H54 (cell line): ENCODE data around the gene KRT32.

Experiments
- DNase-seq: peaks from one replicate; pipeline ENCODE4 v3.0.0; 2011; ENCODE audit warnings: low spot score, mixed read lengths; ENCODE audit not compliant: insufficient read length
- FAIRE-seq: peaks from 3 replicates; lab custom pipeline; 2011; peaks lifted over from hg19 to GRCh38; lab: Jason Lieb, UNC
- POLR2A ChIP-seq: IDR thresholded peaks from 2 replicates; pipeline ENCODE4 v1.6.1; 2011; ENCODE audit warnings: low read depth, mild to moderate bottlenecking, low read length

The KRT32 gene

DNA sequence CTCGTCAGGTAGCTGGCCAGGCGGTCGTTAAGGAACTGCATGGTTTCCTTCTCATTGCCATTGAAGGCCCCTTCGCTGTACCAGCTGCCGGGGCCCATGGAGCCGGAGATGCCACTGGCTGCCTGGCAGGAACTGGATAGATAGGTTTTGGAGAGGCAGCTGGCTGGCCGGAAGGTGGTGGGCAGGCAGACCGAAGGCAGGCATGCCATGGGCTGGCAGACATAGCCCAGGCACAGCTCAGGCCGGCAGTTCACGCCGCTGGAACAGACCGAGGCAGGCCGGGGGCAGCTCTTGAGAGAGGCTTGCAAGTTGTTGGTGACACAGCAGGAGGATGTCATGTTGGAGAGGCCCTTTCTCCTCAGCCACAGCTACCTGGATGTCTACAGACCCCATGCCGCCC lies at the start of gene KRT32:
Gene KRT32 (minus strand): TSS at position 399 of the 400 bp plus-strand sequence. CDS start 61 bp downstream, at position 338.
- DNase-seq (no peak), FAIRE-seq (no peak)
- TF ChIP-seq POLR2A: no peak

DNA sequence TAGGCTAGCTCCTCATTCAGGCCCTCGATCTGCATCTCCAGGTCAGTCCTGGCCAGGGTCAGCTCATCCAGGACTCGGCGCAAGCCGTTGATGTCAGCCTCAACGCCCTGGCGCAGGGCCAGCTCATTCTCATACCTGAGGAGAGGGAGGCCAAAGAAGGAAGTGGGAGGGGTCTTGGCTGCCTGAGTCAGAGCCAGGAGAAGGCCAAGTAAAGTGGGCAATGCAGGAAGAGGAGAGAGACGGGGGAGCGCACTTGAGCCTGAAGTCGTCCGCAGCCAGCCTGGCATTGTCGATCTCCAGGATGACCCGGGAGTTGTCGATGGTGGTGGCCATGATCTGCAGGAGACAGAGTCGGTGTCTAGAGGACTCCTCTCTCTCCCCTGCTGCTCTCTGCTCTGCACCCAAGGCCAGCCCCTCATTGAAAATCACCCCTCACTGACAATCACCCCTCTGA lies 49.7 kb upstream of the KRT32 start:
- FAIRE-seq (no peak), DNase-seq (no peak)
- no peak for TF ChIP-seq POLR2A

DNA sequence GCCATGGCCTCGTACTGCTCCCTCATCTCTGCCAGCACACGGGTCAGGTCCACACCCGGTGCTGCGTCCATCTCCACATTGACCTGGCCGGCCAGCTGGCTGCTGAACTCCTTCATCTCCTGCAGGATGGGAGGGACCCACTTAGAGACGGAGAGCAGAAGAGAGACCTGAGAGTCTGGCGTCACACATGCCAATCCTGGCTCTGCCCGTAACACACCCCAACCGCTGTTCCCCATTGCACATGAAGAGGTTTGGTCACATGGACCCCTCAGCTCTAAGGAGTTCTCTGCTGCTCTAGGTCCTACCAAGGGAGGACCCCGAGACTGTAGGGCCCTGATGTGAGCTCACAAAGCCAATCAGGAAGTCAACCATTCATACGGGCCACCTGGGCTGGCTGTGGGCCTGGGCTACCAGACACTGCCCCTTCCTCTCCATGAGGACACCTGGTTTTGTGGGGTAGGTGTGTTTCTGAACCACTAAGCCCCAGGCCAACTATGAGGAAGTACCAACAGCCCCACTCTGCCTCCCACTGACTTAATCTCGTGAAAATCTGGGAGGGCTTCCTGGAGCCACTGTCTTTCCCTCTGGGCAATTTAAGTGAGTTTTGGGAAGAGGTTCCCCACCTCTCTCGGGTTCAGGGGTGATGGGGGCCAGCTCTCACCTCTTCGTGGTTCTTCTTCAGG lies 49.1 kb upstream of the KRT32 start:
- no peak for FAIRE-seq
- DNase-seq: no peak
- TF ChIP-seq POLR2A: no peak

DNA sequence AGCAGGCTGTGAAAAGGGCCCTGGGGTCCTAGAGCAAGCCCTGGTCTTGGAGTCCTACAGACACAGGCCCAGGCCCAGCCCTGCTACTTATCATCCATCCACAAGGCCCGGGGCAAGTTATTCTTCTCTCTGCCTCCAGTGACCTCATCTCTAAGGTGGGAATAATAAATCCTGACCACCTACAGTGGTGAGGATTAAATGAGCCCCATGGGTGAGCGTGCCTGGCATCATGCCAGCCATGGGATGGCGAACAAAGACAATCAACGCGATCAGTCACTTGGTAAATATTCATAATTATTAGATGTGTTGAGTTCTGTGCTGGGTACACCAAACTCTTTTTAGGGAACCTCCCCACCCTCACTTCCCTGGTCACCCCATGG lies 46.0 kb upstream of the KRT32 start:
- FAIRE-seq (no peak), DNase-seq (no peak)

DNA sequence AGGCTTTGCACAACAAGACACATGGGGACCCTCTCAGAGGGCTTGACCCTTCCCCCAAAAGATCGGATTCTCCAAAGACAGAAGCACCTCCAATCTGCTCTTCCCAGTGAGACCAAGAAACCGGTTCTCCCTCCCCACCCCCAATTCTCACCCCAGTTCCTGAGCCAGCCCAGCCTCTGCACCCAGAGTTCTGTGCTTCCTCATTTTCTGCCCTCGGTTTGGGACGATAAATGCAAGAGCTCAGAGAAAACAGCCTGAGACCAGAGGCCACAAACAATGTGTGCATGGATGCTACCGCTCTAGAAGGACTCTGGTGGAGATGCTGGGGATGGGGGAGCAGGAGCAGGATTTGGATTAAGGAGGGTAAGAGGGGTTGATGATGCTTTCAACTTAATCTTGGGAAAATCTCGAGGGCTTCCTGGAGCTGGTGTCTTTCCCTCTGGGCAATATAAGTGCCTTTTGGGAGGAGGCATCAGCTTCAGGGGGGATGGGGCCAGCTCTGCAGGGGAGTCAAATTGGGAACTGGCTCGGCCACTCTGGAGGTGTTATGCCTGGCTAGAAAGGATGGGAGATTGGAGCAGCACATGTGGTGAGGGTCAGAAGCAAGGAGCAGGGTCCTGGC lies 45.5 kb upstream of the KRT32 start:
- DNase-seq (no peak), FAIRE-seq (no peak)
- no peak for TF ChIP-seq POLR2A

More for the DNA sequence above, 46.0 kb upstream of the KRT32 start:
- no peak for TF ChIP-seq POLR2A

DNA sequence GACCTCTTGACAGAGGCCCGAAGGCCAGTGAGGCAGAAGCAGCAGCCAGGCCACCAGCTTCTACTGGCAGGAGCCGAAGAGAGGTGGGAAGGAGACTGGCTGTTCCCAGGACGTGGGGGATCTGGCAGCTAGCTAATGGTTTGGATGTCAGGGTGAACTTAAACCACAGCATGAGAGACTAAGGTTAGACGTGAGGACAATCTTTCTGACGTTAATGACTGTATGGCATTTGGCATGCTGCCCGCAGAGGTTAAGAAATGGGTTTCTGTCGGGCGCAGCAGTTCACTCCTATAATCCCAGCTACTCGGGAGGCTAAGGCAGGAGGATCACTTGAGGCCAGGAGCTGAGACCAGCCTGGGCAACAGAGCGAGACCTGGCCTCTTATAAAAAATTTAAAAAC lies 44.5 kb upstream of the KRT32 start:
- DNase-seq (no peak), FAIRE-seq (no peak)
- TF ChIP-seq POLR2A: no peak

DNA sequence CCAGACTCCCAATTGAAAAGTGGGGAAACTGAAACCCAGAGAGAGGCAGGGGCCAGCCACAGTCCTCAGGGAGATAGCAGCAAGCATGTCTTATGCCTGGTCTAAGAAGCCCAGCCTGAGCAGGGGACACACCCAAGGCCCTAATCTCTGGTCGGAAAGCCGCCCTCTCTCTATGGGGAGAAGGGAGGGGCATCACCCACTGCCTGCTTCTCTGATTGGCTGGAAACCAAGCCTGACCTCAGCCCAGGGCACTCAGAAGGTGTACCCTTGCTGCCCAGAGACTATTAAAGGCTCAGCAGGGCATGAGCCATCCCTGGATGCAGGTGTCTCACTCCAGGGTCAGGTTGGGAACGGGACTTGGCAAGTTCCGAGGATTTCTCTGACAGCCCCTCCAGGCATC lies 43.9 kb upstream of the KRT32 start:
- TF ChIP-seq POLR2A: no peak
- FAIRE-seq (no peak), DNase-seq (no peak)

DNA sequence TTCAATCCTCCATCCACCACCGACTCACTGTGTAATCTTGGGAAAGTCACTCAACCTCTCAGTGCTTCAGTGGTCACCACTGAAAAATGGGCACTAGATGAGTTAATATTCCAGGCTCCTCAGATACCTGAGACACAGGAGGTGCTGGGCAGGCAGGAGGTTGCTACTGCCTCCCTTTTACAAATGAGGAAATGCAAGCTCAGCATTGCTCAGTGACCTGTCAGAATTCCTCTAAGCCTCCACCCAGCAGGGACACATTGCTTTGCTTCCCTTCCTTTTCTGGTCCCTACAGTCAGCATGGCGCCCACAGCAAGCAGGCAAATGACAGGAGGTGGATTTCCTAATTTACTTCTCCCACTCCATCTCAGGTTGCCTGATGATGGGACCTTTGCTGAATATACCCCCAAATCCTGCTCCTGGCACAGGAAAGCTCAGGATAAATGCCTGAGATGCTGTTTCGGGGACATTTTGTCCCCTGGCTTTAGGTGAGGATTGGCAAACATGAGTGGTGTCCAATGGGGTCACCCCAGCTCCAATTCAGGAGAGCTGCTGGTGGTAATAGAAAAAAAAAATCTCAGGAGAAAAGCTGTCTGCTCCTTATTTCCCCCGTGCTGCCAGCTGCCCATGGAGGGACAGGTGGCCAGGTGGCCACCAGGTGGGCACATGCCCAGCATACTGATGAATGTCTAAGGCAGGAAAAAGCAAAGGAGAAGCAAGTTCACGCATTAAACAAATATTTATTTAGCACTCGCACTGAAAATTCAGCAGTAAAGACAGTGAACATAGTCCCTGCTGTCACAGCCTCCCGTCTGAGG lies 43.3 kb upstream of the KRT32 start:
- TF ChIP-seq POLR2A: no peak
- DNase-seq (no peak), FAIRE-seq (no peak)

DNA sequence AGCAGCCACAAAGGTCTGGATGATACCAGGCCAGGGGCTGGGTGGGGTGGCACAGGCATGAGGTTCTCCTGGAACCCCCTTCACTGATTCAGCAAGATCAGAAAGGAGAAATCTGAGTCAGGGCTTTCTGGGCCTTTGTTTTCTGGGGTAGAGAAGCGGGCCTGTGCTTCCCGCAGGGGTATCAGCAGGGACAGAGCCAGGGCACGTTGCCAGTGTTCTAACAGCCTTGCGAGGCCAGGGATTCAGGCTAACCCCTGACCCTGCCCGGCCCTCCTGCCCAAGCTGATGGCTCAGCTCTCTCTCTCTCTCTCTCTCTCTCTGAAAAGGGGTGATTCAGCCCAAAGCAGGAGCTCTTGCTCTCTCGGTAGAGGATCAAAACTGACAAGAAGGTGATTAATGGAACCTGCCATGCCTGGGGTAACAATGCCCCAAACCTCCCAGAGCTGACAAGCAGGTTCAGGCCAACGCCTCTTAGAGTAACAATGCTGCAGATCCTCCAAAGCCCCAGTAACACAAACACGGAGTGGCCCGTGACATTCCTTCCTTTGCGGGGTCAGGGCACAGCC lies 40.2 kb upstream of the KRT32 start:
- FAIRE-seq (no peak), DNase-seq (no peak)
- no peak for TF ChIP-seq POLR2A

DNA sequence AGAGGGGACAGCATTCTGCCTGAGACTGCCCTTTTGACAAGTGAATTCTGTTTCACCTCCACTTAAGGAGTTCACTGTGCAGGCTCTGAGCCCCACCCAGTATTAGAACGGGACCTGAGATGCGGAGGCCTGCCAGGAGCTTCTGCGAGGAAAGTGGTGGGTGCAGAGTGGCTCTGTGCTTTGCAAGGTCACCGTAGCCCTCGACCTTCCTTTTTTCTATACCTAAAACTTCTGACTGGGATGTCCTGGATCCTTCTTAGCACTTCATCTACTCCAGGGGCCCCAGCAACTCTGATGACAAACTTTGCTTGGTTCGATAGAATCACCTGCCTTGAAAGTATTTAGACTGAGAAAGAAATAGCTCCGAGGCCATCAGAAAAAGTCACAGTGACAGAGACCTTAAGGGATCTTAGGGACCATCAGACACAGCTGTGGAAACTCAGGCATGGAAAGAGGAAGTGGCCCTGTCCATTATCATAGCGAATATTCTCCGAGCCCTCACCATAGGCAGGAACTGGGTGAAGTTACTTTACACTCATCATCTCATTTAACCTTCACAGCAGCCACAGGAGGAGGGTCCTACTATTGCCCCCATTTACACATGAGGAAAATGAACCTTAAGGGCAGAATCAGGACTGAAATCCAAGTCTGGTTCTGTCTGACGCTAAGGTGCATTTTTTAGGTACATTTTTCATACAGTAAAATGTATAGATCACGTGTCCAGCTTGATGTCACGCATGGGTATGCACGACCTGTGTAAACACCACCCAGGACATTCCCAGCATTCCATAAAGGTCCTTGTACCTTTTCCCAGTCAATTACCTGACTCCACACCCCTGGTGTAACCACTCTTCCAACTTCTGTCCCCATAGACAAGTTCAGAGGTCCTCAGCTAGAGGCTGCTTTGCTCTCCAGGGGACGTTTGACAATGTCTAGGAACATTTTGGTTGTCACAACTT lies 38.9 kb upstream of the KRT32 start:
- TF ChIP-seq POLR2A: no peak
- FAIRE-seq (no peak), DNase-seq (no peak)

DNA sequence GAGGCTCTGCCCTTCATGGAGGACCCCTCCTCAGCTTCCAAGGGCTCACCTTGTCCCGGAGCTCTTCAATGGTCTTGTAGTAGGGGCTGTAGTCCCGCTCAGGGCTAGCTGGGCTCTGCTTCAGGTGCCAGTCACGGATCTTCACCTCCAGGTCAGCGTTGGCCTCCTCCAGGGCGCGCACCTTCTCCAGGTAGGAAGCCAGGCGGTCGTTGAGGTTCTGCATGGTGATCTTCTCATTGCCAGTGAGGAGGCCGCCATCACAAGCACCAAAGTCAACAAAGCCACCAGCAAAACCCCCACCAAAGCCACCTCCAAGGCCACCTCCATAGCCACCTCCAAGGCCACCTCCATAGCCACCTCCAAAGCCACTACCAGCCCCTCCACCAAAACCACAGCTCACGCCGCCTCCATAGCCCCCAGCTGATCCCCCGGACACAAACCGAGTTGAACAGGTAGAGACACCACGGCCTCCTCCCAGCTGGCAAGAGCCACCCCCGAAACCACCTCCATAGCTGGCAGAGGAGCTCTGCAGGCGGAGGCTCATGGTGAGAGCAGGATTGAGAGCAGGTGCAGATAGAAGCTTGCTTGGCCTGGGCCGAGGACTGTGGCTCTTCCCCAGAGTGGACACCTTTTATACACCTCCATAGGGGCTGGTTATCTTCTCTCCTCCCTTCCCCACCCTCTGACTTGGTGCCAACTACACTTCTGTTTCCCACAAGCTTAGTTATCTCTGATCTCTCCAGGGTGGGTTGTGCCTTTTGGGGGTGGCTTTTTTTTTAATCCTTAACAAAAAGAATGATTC lies 38.0 kb upstream of the KRT32 start, which contains the start of gene KRT13:
Gene KRT13 (minus strand): TSS at position 606 of the 802 bp plus-strand sequence. CDS start 62 bp downstream, at position 544.
- FAIRE-seq (no peak), DNase-seq (no peak)
- no peak for TF ChIP-seq POLR2A
